Trophoblast cell (in vitro differentiated cells and primary cell): ENCODE results near the gene DCAF4L1. TPM values are rescaled to one million over a fixed set of nuclear protein-coding genes. Genes with fewer than 3 reads are reported as not detected.
A peak's percentile ranks its signal among the peaks of the same experiment; 100 is the strongest.

Source experiments
- DNase-seq, 2 donors: peaks; one replicate each; pipeline ENCODE4 v3.0.0-alpha.2; 2016
- H2AFZ ChIP-seq: 2 replicates; pipeline ENCODE4 v1.6.1; 2013; ENCODE audit warnings: low read length, moderate library complexity, mild to moderate bottlenecking; ENCODE audit not compliant: insufficient read depth, poor library complexity
- H2AK5ac ChIP-seq: 2 replicates; pipeline ENCODE4 v1.6.1; 2013; ENCODE audit warnings: mild to moderate bottlenecking, low read length
- H2BK120ac ChIP-seq: 2 replicates; pipeline ENCODE4 v1.6.1; 2013; ENCODE audit warnings: low read length, mild to moderate bottlenecking, moderate library complexity; ENCODE audit not compliant: insufficient read depth, poor library complexity
- H2BK12ac ChIP-seq: 2 replicates; pipeline ENCODE4 v1.6.1; 2013; ENCODE audit warnings: mild to moderate bottlenecking, low read length, moderate library complexity
- H2BK5ac ChIP-seq: 2 replicates; pipeline ENCODE4 v1.6.1; 2013; ENCODE audit warnings: low read length, low read depth, moderate library complexity, mild to moderate bottlenecking; ENCODE audit not compliant: poor library complexity
- H3K14ac ChIP-seq: 2 replicates; pipeline ENCODE4 v1.6.1; 2013; ENCODE audit warnings: mild to moderate bottlenecking, low read length
- H3K18ac ChIP-seq: 2 replicates; pipeline ENCODE4 v1.6.1; 2013; ENCODE audit warnings: mild to moderate bottlenecking, low read length
- H3K23ac ChIP-seq: 2 replicates; pipeline ENCODE4 v1.6.1; 2013; ENCODE audit warnings: low read length
- H3K27ac ChIP-seq: 2 replicates; pipeline ENCODE4 v1.5.1; 2013; ENCODE audit warnings: low read depth, mild to moderate bottlenecking, inconsistent platforms, low read length, moderate library complexity
- H3K27me3 ChIP-seq: 2 replicates; pipeline ENCODE4 v1.6.1; 2013; ENCODE audit warnings: inconsistent platforms, mild to moderate bottlenecking, low read length, moderate library complexity; ENCODE audit not compliant: insufficient read depth
- H3K36me3 ChIP-seq, 2 experiments: 1 replicate in 1 of 2; 2 replicates in 1 of 2; pipeline ENCODE4 v1.6.1; 2013; ENCODE audit warnings: low read length in 2 of 2, mild to moderate bottlenecking in 2 of 2, moderate library complexity in 1 of 2; ENCODE audit not compliant: insufficient read depth in 2 of 2, control insufficient read depth in 1 of 2
- H3K4ac ChIP-seq: 2 replicates; pipeline ENCODE4 v1.6.1; 2013; ENCODE audit warnings: low read depth, mild to moderate bottlenecking, low read length, moderate library complexity
- H3K4me1 ChIP-seq, 2 experiments: 1 replicate in 1 of 2; 2 replicates in 1 of 2; pipeline ENCODE4 v1.6.1; 2013; ENCODE audit warnings: low read length in 2 of 2, mild to moderate bottlenecking in 2 of 2, moderate library complexity in 1 of 2; ENCODE audit not compliant: insufficient read depth in 2 of 2, control insufficient read depth in 1 of 2
- H3K4me2 ChIP-seq: 2 replicates; pipeline ENCODE4 v1.6.1; 2013; ENCODE audit warnings: inconsistent platforms, mild to moderate bottlenecking, low read length, moderate library complexity
- H3K4me3 ChIP-seq: 2 replicates; pipeline ENCODE4 v1.5.1; 2013; ENCODE audit warnings: mild to moderate bottlenecking, low read depth, low read length, inconsistent platforms
- H3K79me1 ChIP-seq: one replicate; pipeline ENCODE4 v1.6.1; 2013; ENCODE audit warnings: low read length
- H3K79me2 ChIP-seq: 2 replicates; pipeline ENCODE4 v1.6.1; 2013; ENCODE audit warnings: low read length, mild to moderate bottlenecking; ENCODE audit not compliant: control insufficient read depth, insufficient read depth, poor library complexity
- H3K9ac ChIP-seq: 2 replicates; pipeline ENCODE4 v1.6.1; 2013; ENCODE audit warnings: mild to moderate bottlenecking, low read length
- H3K9me3 ChIP-seq: 2 replicates; pipeline ENCODE4 v1.6.1; 2013; ENCODE audit warnings: low read depth, mild to moderate bottlenecking, control low read depth, inconsistent platforms, low read length; ENCODE audit not compliant: insufficient read depth
- H4K12ac ChIP-seq: 2 replicates; pipeline ENCODE4 v1.6.1; 2013; ENCODE audit warnings: low read depth, mild to moderate bottlenecking, low read length, moderate library complexity
- H4K8ac ChIP-seq: 2 replicates; pipeline ENCODE4 v1.6.1; 2013; ENCODE audit warnings: low read depth, mild to moderate bottlenecking, low read length, moderate library complexity
- H4K91ac ChIP-seq: one replicate; pipeline ENCODE4 v1.6.1; 2013; ENCODE audit warnings: low read depth, mild to moderate bottlenecking, low read length, moderate library complexity
- WGBS: extraction: QIAGEN DNeasy Blood & Tissue Kit; methylation state at CpG from one replicate; pipeline ENCODE4 v1.1.7; 2013; ENCODE audit warnings: missing lambda C conversion rate; ENCODE audit not compliant: insufficient read length, insufficient coverage; ENCODE audit errors: extremely low coverage; 5-methylcytosine and 5-hydroxymethylcytosine counted together
- polyA plus RNA-seq: library from polyadenylated mRNA; stranded (reverse); fragments of 200-250 nt; gene quantifications from 2 replicates; pipeline ENCODE4 v1.2.3, GENCODE V29; 2013

Gene DCAF4L1
- 0.08 and 0.11 TPM in 2 replicates for polyA plus RNA-seq

GRCh38 chr4:41981456-41981855 is at the start of gene DCAF4L1:
Gene DCAF4L1 (plus strand): TSS chr4:41981756. CDS start chr4:41981793, 37 bp downstream.
- Histone ChIP-seq H3K18ac (no peak within 1 kb of the TSS), H4K91ac (no peak within 1 kb of the TSS), H3K27me3 (no peaks in the 10 kb centered on the region), H2BK120ac (no peak within 1 kb of the TSS), H3K23ac (no peak within 1 kb of the TSS), H2AK5ac (no peak within 1 kb of the TSS), H3K4me1 (no peaks in the 10 kb centered on the region), H3K14ac (no peak within 1 kb of the TSS), H3K4me3 (no peak within 1 kb of the TSS), H3K79me2 (no peaks in the 10 kb centered on the region), H4K12ac (no peak within 1 kb of the TSS), H4K8ac (no peak within 1 kb of the TSS), H2AFZ (no peak within 1 kb of the TSS), H3K27ac (no peak within 1 kb of the TSS), H2BK12ac (no peak within 1 kb of the TSS), H3K9ac (no peak within 1 kb of the TSS), H3K9me3 (no peaks in the 10 kb centered on the region), H3K4ac (no peak within 1 kb of the TSS), H3K4me2 (no peak within 1 kb of the TSS), H3K36me3 (no peaks in the 10 kb centered on the region), H2BK5ac (no peak within 1 kb of the TSS), H3K79me1 (no peaks in the 10 kb centered on the region)
- no CpG with 5 or more reads among the region's 12 CpGs for WGBS
- no peak for DNase-seq

- Histone ChIP-seq H2BK12ac (no peak overlapping the region), H3K36me3 (peaks cover 0 to 4% of the 10 kb centered on the region in 2 experiments), H3K27me3 (no peaks in the 10 kb centered on the region), H3K14ac (no peak overlapping the region), H2BK5ac (no peak overlapping the region), H2AFZ (no peak overlapping the region), H3K4me2 (no peak overlapping the region), H4K12ac (no peak overlapping the region), H3K23ac (no peak overlapping the region), H3K4me1 (peaks cover 0 to 7% of the 10 kb centered on the region in 2 experiments), H4K8ac (no peak overlapping the region), H3K27ac (no peak overlapping the region), H4K91ac (no peak overlapping the region), H3K9ac (no peak overlapping the region), H3K79me1 (peaks cover 4% of the 10 kb centered on the region), H3K4ac (no peak overlapping the region), H3K18ac (no peak overlapping the region), H3K9me3 (no peaks in the 10 kb centered on the region), H2BK120ac (no peak overlapping the region), H2AK5ac (no peak overlapping the region), H3K79me2 (peaks cover 7% of the 10 kb centered on the region), H3K4me3 (no peak overlapping the region)
- no peak for DNase-seq
- no CpG with 5 or more reads among the region's 3 CpGs for WGBS
Observed at GRCh38 chr4:41932988-41933387, 48.6 kb upstream of the DCAF4L1 start.

GRCh38 chr4:41933997-41934503 is 47.5 kb upstream of the DCAF4L1 start:
- Histone ChIP-seq H3K23ac (no peak overlapping the region), H3K4me3 (no peak overlapping the region), H2BK12ac (no peak overlapping the region), H2BK120ac (no peak overlapping the region), H3K4me2 (no peak overlapping the region), H3K4ac (no peak overlapping the region), H2AK5ac (no peak overlapping the region), H3K79me1 (peaks cover 4% of the 10 kb centered on the region), H3K27ac (no peak overlapping the region), H4K91ac (no peak overlapping the region), H3K79me2 (peaks cover 7% of the 10 kb centered on the region), H3K14ac (no peak overlapping the region), H2BK5ac (no peak overlapping the region), H3K36me3 (peaks cover 1 to 4% of the 10 kb centered on the region in 2 experiments), H3K9ac (no peak overlapping the region), H3K4me1 (peaks cover 0 to 8% of the 10 kb centered on the region in 2 experiments), H4K8ac (peak overlapping the region; percentile 72), H2AFZ (peak overlapping the region; percentile 58), H3K9me3 (no peaks in the 10 kb centered on the region), H3K18ac (no peak overlapping the region), H3K27me3 (no peaks in the 10 kb centered on the region), H4K12ac (no peak overlapping the region)
- DNase-seq: peak; percentile 61 to 86
- WGBS: no CpG with 5 or more reads among the region's 10 CpGs

GRCh38 chr4:41934514-41934900 is 47.0 kb upstream of the DCAF4L1 start:
- peak in 1 of 2 donors; percentile 63 for DNase-seq
- H4K8ac ChIP-seq: peak overlapping the region; percentile 72
- no peak overlapping the region for H3K18ac ChIP-seq
- no peak overlapping the region for H3K9ac ChIP-seq
- no peak overlapping the region for H4K91ac ChIP-seq
- no peak overlapping the region for H2BK5ac ChIP-seq
- H2BK120ac ChIP-seq: no peak overlapping the region
- no peak overlapping the region for H3K14ac ChIP-seq
- H3K27me3 ChIP-seq: no peaks in the 10 kb centered on the region
- H3K79me2 ChIP-seq: peaks cover 7% of the 10 kb centered on the region
- peak overlapping the region; percentile 68 for H3K4me2 ChIP-seq
- no CpG with 5 or more reads among the region's 9 CpGs for WGBS
- peaks cover 4% of the 10 kb centered on the region for H3K79me1 ChIP-seq
- no peak overlapping the region for H3K4ac ChIP-seq
- H3K23ac ChIP-seq: no peak overlapping the region
- H2BK12ac ChIP-seq: no peak overlapping the region
- peaks cover 3 to 4% of the 10 kb centered on the region in 2 experiments for H3K36me3 ChIP-seq
- peak overlapping the region; percentile 22 for H4K12ac ChIP-seq
- peak overlapping the region; percentile 58 for H2AFZ ChIP-seq
- no peak overlapping the region for H2AK5ac ChIP-seq
- H3K9me3 ChIP-seq: no peaks in the 10 kb centered on the region
- no peak overlapping the region for H3K4me3 ChIP-seq
- peaks cover 0 to 8% of the 10 kb centered on the region in 2 experiments for H3K4me1 ChIP-seq
- no peak overlapping the region for H3K27ac ChIP-seq
